WTC11 (cell line): ENCODE measurements around the gene ZNF592.

ENCODE experiments used
- ELF4 ChIP-seq: sonication (generic); formaldehyde crosslinking; IDR thresholded peaks from 2 replicates; pipeline ENCODE4 v1.8.1; 2022; ENCODE audit warnings: low read depth, mild to moderate bottlenecking, moderate library complexity, missing genetic modification reagents
- NR2C2 ChIP-seq: sonication (generic); formaldehyde crosslinking; IDR thresholded peaks from 2 replicates; pipeline ENCODE4 v1.8.0; 2022; ENCODE audit warnings: mild to moderate bottlenecking, missing genetic modification reagents
- TF ChIP-seq, protein P1 (sequence below): fragments of 200-600 bp; IDR thresholded peaks from 2 replicates; pipeline ENCODE4 v1.8.0; 2022; ENCODE audit warnings: antibody characterized with exemption

GRCh38 chr15:84775867-84776449, 27.6 kb downstream of the ZNF592 start:
- TF ChIP-seq, protein P1, sequence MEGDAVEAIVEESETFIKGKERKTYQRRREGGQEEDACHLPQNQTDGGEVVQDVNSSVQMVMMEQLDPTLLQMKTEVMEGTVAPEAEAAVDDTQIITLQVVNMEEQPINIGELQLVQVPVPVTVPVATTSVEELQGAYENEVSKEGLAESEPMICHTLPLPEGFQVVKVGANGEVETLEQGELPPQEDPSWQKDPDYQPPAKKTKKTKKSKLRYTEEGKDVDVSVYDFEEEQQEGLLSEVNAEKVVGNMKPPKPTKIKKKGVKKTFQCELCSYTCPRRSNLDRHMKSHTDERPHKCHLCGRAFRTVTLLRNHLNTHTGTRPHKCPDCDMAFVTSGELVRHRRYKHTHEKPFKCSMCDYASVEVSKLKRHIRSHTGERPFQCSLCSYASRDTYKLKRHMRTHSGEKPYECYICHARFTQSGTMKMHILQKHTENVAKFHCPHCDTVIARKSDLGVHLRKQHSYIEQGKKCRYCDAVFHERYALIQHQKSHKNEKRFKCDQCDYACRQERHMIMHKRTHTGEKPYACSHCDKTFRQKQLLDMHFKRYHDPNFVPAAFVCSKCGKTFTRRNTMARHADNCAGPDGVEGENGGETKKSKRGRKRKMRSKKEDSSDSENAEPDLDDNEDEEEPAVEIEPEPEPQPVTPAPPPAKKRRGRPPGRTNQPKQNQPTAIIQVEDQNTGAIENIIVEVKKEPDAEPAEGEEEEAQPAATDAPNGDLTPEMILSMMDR, result no peak
- no peak for TF ChIP-seq ELF4 (CRISPR knock-in tag)
- no peak for TF ChIP-seq NR2C2 (CRISPR knock-in tag)
